Body of pancreas (tissue), 4 donors: ENCODE results near the gene SIL1. TPM values are rescaled to one million over a fixed set of nuclear protein-coding genes. Genes with fewer than 3 reads are reported as not detected.
A peak's percentile ranks its signal among the peaks of the same experiment; 100 is the strongest.

Experiments
- ATAC-seq: fragments of 150-250 bp; one replicate; pipeline ENCODE4 v1.9.1; 2016
- DNase-seq, 4 donors: peaks; one replicate each; pipeline ENCODE4 v3.0.0-alpha.2; 2019
- H3K27ac ChIP-seq, 4 donors: fragments of 200-600 bp; sonication (generic); 1 replicate in 3 of 4; 2 replicates in 1 of 4; pipeline versions ENCODE4 v1.5.1 to v1.6.1; 2016 to 2019; ENCODE audit warnings: mild to moderate bottlenecking in 1 of 4, mixed read lengths in 1 of 4, moderate library complexity in 1 of 4
- H3K27me3 ChIP-seq, 2 donors: fragments of 200-600 bp; sonication (generic); one replicate each; pipeline ENCODE4 v1.6.0; 2016; ENCODE audit warnings: mild to moderate bottlenecking in 1 of 2
- H3K36me3 ChIP-seq, 2 donors: fragments of 200-600 bp; sonication (generic); replicated peaks in 1 of 2; 2 replicates each; pipeline ENCODE4 v1.5.1; 2016; ENCODE audit warnings: low read depth in 2 of 2; ENCODE audit not compliant: insufficient read depth in 1 of 2
- H3K4me1 ChIP-seq: fragments of 200-600 bp; sonication (generic); one replicate; pipeline ENCODE4 v1.6.0; 2016
- H3K4me3 ChIP-seq, 2 donors: fragments of 200-600 bp; sonication (generic); 1 replicate in 1 of 2; 2 replicates in 1 of 2; pipeline ENCODE4 v1.5.1; 2016 to 2019
- H3K9me3 ChIP-seq, 3 donors: fragments of 200-600 bp; sonication (generic); 1 replicate in 2 of 3; 2 replicates in 1 of 3; pipeline ENCODE4 v1.5.1; 2016
- POLR2A ChIP-seq, 3 donors: fragments of 450-650 bp; IDR thresholded peaks; one replicate each; pipeline ENCODE4 v1.6.1; 2016; ENCODE audit warnings: antibody characterized with exemption in 3 of 3, mild to moderate bottlenecking in 2 of 3
- WGBS, 2 donors: methylation state at CpG; one replicate each; pipeline ENCODE4 v1.1.5; 2017; 5-methylcytosine and 5-hydroxymethylcytosine counted together
- intact Hi-C: fragments of 100-400 bp; cut with DNase I; formaldehyde crosslinking; loops from one replicate; pipeline ENCODE4 v1.15.1; 2023
- total RNA-seq, 2 donors: library from RNA; depleted of rRNA; stranded (reverse); fragments of >200 nt; gene quantifications; one replicate each; pipeline ENCODE4 v1.1.0, GENCODE V29; 2016
- TF ChIP-seq, protein P1 (sequence below), 7 experiments: fragments of 450-650 bp in 4 of 7; fragments of 200-600 bp in 3 of 7; sonication (generic) in 3 of 7; IDR thresholded peaks; one replicate each; pipeline ENCODE4 v1.5.1; 2016 to 2019; ENCODE audit warnings: antibody characterized with exemption in 7 of 7

Gene SIL1
- total RNA-seq, 2 donors from 2014 or later, result 57.6 to 124 TPM

DNA sequence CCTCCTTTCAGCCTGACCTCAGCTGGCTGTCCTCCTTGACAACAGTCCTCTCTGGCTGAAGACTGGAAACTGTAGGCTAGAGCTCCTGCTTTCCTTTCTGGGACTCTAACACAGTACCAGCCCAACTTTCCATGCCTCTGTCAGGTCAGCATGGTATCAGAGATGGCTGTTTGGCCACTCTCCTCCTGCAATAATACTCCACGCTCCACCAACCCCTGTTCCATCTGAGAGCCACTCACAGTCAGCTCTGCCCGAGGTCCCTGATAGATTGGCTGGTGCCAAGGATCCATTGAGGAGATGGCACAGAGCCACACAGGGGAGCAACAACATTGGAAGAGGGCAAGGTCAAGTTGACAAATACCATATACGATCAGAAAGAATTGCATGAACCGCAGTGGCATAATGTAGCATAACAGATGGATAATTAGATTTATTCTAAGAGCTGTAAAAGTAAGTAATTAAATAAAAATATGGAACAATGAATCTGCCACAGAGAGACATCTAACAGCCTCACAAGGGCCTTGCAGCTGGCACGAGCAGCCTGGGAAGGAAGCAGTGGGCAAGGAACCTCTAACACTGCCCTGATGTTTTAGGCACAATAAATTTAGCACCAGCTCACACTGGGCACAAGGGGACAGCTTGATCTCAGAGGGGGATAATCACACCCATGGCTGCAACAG is 228.7 kb downstream of the SIL1 start:
- Histone ChIP-seq H3K27ac (peak overlapping the region; percentile 23 to 85 (median 82)), H3K4me1 (peaks cover 93% of the 10 kb centered on the region), H3K36me3 (no peaks in the 10 kb centered on the region), H3K4me3 (no peak overlapping the region), H3K27me3 (no peaks in the 10 kb centered on the region), H3K9me3 (no peaks in the 10 kb centered on the region)
- DNase-seq (peak in 1 of 4 donors; percentile 35), ATAC-seq (no peak)
- no peak for TF ChIP-seq POLR2A (IDR thresholded peaks at IDR 0.05)
- TF ChIP-seq, protein P1, sequence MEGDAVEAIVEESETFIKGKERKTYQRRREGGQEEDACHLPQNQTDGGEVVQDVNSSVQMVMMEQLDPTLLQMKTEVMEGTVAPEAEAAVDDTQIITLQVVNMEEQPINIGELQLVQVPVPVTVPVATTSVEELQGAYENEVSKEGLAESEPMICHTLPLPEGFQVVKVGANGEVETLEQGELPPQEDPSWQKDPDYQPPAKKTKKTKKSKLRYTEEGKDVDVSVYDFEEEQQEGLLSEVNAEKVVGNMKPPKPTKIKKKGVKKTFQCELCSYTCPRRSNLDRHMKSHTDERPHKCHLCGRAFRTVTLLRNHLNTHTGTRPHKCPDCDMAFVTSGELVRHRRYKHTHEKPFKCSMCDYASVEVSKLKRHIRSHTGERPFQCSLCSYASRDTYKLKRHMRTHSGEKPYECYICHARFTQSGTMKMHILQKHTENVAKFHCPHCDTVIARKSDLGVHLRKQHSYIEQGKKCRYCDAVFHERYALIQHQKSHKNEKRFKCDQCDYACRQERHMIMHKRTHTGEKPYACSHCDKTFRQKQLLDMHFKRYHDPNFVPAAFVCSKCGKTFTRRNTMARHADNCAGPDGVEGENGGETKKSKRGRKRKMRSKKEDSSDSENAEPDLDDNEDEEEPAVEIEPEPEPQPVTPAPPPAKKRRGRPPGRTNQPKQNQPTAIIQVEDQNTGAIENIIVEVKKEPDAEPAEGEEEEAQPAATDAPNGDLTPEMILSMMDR (IDR thresholded peaks at IDR 0.05), result no peak
- WGBS, 2 donors, result 49 to 50% methylated on average over 5 of the region's 5 CpGs
- intact Hi-C loops, result no loop called here

DNA sequence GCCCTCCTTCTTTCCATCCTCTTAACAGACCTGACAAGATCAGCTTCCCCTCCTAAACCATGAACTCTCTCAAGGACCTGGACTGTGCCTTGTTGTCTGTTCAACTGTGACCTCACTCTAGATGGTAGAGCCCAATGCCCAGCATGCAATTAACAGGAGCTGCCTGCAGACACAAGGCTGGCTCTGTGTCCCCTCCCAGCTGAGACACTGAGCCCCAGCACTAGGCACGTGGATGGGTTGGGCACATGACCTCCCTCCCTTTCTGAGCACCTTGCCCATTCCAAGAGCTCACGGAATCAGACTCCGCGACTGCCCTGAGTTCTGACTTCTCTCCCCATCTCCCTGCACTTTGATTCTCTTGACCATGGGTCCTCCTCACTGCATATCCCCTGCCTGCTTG is 229.6 kb downstream of the SIL1 start:
- Histone ChIP-seq H3K9me3 (no peaks in the 10 kb centered on the region), H3K36me3 (no peaks in the 10 kb centered on the region), H3K4me1 (peaks cover 93% of the 10 kb centered on the region), H3K27me3 (no peaks in the 10 kb centered on the region), H3K27ac (peak overlapping the region; percentile 30 to 85 (median 71)), H3K4me3 (no peak overlapping the region)
- ATAC-seq (no peak), DNase-seq (no peak)
- intact Hi-C loops, result no loop called here
- WGBS, 2 donors, result 50 to 60% methylated on average over 4 of the region's 4 CpGs
- TF ChIP-seq POLR2A (IDR thresholded peaks at IDR 0.05), result no peak
- TF ChIP-seq, protein P1 (IDR thresholded peaks at IDR 0.05), result no peak

DNA sequence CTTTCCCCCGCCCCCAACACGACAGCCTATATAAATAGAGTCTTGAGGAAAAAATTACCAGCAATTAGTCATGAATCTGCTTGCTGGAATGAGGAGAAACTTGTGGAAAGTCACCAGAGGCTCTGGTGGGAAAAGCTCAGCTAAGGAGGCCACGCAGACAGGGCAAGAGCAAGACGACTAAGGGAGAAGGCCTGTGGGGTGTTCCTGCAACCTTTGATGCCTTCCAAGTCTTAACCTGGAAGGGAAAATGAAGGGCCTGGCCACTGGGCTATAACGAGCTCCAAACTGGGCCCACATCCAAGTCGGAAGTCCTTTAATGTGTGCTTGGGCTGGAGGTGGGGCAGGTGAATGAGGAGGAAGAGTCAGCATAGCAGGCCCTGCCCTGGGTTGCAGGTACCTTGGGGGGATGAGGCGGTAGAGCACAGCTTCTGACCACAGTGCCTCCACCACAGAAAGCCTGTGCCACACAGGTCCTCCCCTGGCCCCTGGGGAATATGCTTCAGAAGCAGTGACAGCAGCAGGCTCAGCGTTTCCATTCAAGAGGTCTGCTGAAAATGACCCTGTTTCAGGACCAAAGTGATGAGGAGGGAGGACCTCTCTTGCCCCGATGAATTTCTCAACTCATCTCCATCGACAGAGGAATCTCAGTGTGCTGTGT is 230.2 kb downstream of the SIL1 start:
- TF ChIP-seq, protein P1 (IDR thresholded peaks at IDR 0.05), result no peak
- TF ChIP-seq POLR2A (IDR thresholded peaks at IDR 0.05), result no peak
- peak overlapping the region; percentile 30 to 85 (median 71) for H3K27ac ChIP-seq
- DNase-seq (peak; percentile 79 to 89 (median 84)), ATAC-seq (peak; percentile 45)
- peaks cover 94% of the 10 kb centered on the region for H3K4me1 ChIP-seq
- H3K27me3 ChIP-seq, result no peaks in the 10 kb centered on the region
- no peak overlapping the region for H3K4me3 ChIP-seq
- H3K9me3 ChIP-seq, result no peaks in the 10 kb centered on the region
- WGBS, 2 donors, result 48 to 61% methylated on average over 8 to 10 of the region's 10 CpGs
- intact Hi-C loops, result no loop called here
- H3K36me3 ChIP-seq, result no peaks in the 10 kb centered on the region

DNA sequence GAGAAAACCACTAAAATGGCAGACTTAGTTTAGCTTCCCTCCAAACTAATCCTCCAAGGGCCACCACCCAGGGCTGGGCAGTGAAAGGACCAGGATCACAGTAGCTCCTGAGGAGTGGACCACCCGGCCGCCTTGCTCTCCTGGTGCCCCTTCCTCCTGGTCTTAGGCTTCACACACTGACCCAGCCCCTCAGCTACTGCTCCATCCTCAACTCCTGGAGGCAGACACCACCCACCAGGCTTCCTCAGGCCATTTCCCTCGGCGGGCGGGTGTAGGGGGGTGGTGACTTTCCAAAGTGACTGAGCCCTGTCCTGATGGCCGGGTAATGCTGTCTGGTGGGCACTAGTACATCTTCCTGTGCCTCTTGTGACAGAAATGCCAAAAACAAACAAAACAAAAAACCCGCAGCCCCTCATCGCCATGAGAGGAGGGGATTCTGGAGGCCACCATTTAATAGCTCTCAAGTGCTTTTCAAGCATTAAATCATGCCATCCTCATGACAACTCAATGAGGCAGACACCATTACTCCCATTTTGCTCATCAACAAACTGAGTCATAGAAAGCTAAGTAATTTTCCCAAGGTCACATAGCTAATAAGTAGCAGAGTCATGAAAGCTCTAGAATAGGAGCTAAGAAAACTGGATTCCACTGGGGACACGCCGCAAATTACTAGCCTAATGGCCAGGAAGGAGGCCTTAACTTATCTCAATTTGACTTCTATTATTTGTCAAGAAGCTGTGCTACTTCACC is 231.8 kb downstream of the SIL1 start:
- H3K27me3 ChIP-seq, result no peaks in the 10 kb centered on the region
- H3K36me3 ChIP-seq, result no peaks in the 10 kb centered on the region
- TF ChIP-seq, protein P1 (IDR thresholded peaks at IDR 0.05), result no peak
- no peak for TF ChIP-seq POLR2A (IDR thresholded peaks at IDR 0.05)
- WGBS, 2 donors, result 95 to 98% methylated on average over 9 to 10 of the region's 10 CpGs
- no peaks in the 10 kb centered on the region for H3K9me3 ChIP-seq
- ATAC-seq (no peak), DNase-seq (no peak)
- intact Hi-C loops, result no loop called here
- no peak overlapping the region for H3K4me3 ChIP-seq
- H3K27ac ChIP-seq, result peak overlapping the region in 1 of 4 donors; percentile 80
- peaks cover 84% of the 10 kb centered on the region for H3K4me1 ChIP-seq
